ENCODE measurements around the gene EVI5. TPM values are rescaled to one million over a fixed set of nuclear protein-coding genes. Genes with fewer than 3 reads are reported as not detected.
"Not testable (repeated sequence)": the region's sequence is repeated elsewhere in the genome, so short reads cannot be mapped to it uniquely, and the experiment has no call there.

EVI5 gene
- polyA plus RNA-seq, 4 donors: 18.6 to 21.8 (median 21.3) TPM

GRCh38 chr1:92532371-92532770 is 252.5 kb downstream of the EVI5 start:
- DNase-seq (ENCODE audit: low read depth in 4 of 4, low spot score in 3 of 4): not testable (repeated sequence)

- DNase-seq (ENCODE audit: low read depth in 4 of 4, low spot score in 3 of 4): not testable (repeated sequence)
Measured at GRCh38 chr1:92531939-92532338, 253.0 kb downstream of the EVI5 start.

- no peak for DNase-seq (ENCODE audit: low read depth in 4 of 4, low spot score in 3 of 4)
Measured at GRCh38 chr1:92527670-92528069, 257.2 kb downstream of the EVI5 start.

- not testable (repeated sequence) for DNase-seq (ENCODE audit: low read depth in 4 of 4, low spot score in 3 of 4)
Measured at GRCh38 chr1:92524944-92525590, 259.8 kb downstream of the EVI5 start.

GRCh38 chr1:92519043-92519442 is 265.9 kb downstream of the EVI5 start:
- DNase-seq (ENCODE audit: low read depth in 4 of 4, low spot score in 3 of 4): no peak

- DNase-seq (ENCODE audit: low read depth in 4 of 4, low spot score in 3 of 4): no peak
Measured at GRCh38 chr1:92516574-92516973, 268.3 kb downstream of the EVI5 start.

GRCh38 chr1:92515796-92516201 is 269.1 kb downstream of the EVI5 start:
- no peak for DNase-seq (ENCODE audit: low read depth in 4 of 4, low spot score in 3 of 4)

GRCh38 chr1:92511541-92511940 is 273.4 kb downstream of the EVI5 start:
- DNase-seq (ENCODE audit: low read depth in 4 of 4, low spot score in 3 of 4): no peak

GRCh38 chr1:92509619-92510018 is 275.3 kb downstream of the EVI5 start:
- no peak for DNase-seq (ENCODE audit: low read depth in 4 of 4, low spot score in 3 of 4)

- DNase-seq (ENCODE audit: low read depth in 4 of 4, low spot score in 3 of 4): no peak
Measured at GRCh38 chr1:92505015-92505692, 279.8 kb downstream of the EVI5 start.

GRCh38 chr1:92504291-92505014 is 280.5 kb downstream of the EVI5 start:
- DNase-seq (ENCODE audit: low read depth in 4 of 4, low spot score in 3 of 4): no peak

- no peak for DNase-seq (ENCODE audit: low read depth in 4 of 4, low spot score in 3 of 4)
Measured at GRCh38 chr1:92503926-92504285, 281.0 kb downstream of the EVI5 start.

- DNase-seq (ENCODE audit: low read depth in 4 of 4, low spot score in 3 of 4): no peak
Measured at GRCh38 chr1:92503043-92503925, 281.6 kb downstream of the EVI5 start.

GRCh38 chr1:92502247-92502646 is 282.7 kb downstream of the EVI5 start:
- no peak for DNase-seq (ENCODE audit: low read depth in 4 of 4, low spot score in 3 of 4)

GRCh38 chr1:92500552-92500951 is 284.4 kb downstream of the EVI5 start:
- no peak for DNase-seq (ENCODE audit: low read depth in 4 of 4, low spot score in 3 of 4)

GRCh38 chr1:92495392-92496063 is 289.4 kb downstream of the EVI5 start:
- DNase-seq (ENCODE audit: low read depth in 4 of 4, low spot score in 3 of 4): no peak

- no peak for DNase-seq (ENCODE audit: low read depth in 4 of 4, low spot score in 3 of 4)
Measured at GRCh38 chr1:92494485-92495141, 290.3 kb downstream of the EVI5 start.

GRCh38 chr1:92493139-92493538 is 291.8 kb downstream of the EVI5 start:
- DNase-seq (ENCODE audit: low read depth in 4 of 4, low spot score in 3 of 4): no peak

- DNase-seq (ENCODE audit: low read depth in 4 of 4, low spot score in 3 of 4): no peak
Measured at GRCh38 chr1:92488832-92489231, 296.1 kb downstream of the EVI5 start.

- DNase-seq (ENCODE audit: low read depth in 4 of 4, low spot score in 3 of 4): no peak
Measured at GRCh38 chr1:92488416-92488815, 296.5 kb downstream of the EVI5 start.

All from right renal pelvis (tissue), 4 donors.